Choroid plexus epithelial cell (primary cell): ENCODE measurements around the gene CPZ.

Source experiments
- DNase-seq: peaks from one replicate; pipeline ENCODE4 v3.0.0-alpha.2; 2010; ENCODE audit warnings: low read depth
- H3K4me3 ChIP-seq: 2 replicates; pipeline ENCODE4 v1.5.1; 2011; ENCODE audit warnings: low read depth, mild to moderate bottlenecking, control low read depth, low read length, moderate library complexity
- CTCF ChIP-seq: conservative IDR thresholded peaks from 2 replicates; pipeline ENCODE4 v1.5.1; 2011; ENCODE audit warnings: low read depth, mild to moderate bottlenecking, control low read depth, inconsistent platforms, low read length, moderate library complexity

The CPZ gene

GRCh38 chr4:8601086-8601485 lies 8.5 kb downstream of the CPZ start:
- H3K4me3 ChIP-seq = no peak overlapping the region
- no peak for DNase-seq
- TF ChIP-seq CTCF = no peak

DNA sequence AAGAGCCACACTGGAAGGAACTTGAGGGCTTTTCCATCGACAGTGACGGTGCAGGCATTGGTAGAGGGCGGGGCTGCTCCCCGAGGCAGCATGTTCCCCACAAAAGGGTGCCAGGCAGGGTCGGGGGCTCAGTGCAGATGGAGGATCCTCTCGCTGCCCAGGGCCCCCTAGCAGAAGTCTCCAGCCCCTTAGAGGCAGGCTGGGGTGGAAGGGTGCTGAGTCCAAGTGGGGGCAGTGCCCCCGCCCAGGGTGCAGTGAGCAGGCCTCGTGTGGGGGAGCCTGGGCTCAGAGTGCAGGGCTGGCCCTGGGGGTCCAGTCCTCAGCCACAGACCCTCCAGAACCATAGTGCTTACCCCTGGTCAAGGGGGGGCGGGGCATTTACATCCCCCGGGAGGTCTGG lies 9.0 kb downstream of the CPZ start:
- no peak overlapping the region for H3K4me3 ChIP-seq
- TF ChIP-seq CTCF = no peak

DNA sequence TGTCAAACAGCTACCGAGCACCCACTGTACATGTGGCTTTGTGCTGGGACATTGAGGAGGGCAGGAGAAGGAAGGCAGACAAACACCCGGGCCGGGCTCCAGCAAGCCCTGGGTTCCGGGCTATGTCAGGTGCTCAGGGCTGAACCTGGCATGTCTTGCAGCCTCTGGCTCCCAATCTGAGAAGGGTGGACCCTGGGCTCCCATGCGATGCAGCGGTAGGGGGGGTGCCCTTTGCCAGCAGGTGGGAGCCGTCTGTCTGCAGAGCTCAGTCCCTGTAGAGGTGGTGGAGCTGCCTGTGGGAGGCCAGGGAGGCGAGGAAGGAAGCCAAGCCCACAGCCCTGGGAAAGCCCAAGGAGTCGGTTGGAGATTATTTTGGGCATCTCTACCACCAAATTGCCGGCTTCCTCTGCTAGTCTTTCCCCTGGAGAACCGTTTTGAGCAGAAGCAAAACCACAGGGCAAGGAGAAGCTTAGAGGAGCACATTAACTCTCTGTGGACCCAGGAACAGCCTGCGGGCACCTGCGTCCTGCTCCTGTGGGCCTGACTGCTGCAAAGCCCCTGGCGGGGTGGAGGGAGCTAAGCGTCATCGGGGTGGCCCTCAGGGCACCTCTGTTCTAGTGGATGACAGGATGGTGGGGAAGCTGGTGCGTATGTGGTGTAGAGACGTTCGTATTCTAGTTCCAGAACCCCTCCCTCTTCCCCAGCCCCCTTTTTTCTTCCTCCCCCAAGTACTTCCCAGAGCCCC lies 10.3 kb downstream of the CPZ start:
- DNase-seq = no peak
- TF ChIP-seq CTCF = no peak
- no peak overlapping the region for H3K4me3 ChIP-seq

More for the DNA sequence above, 9.0 kb downstream of the CPZ start:
- DNase-seq = no peak

- no peak overlapping the region for H3K4me3 ChIP-seq
- TF ChIP-seq CTCF = no peak
- no peak for DNase-seq
Observed at GRCh38 chr4:8603931-8604330, 11.4 kb downstream of the CPZ start.

GRCh38 chr4:8605289-8605688 lies 12.7 kb downstream of the CPZ start:
- no peak overlapping the region for H3K4me3 ChIP-seq
- TF ChIP-seq CTCF = no peak
- no peak for DNase-seq

- TF ChIP-seq CTCF = no peak
- no peak overlapping the region for H3K4me3 ChIP-seq
- DNase-seq = no peak
Observed at GRCh38 chr4:8606476-8606875, 13.9 kb downstream of the CPZ start.

DNA sequence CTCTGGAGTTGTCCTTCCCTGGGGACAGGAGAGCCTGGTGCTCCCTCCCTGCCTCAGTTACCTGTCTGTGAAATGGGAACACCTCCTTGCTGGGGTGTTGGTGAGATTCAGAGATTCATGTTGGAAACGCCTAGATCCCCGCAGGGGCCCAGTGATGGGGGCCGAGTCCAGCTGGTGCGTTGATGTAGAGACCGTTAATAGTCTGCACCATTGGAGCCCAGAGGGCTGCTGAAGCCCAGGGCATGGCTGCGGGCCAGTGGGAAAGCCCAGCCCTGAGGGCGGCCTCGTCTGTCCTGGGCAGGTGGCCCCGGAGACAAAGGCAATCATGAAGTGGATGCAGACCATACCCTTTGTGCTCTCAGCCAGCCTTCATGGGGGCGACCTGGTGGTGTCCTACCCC lies 14.4 kb downstream of the CPZ start:
- no peak for TF ChIP-seq CTCF

More for the DNA sequence above, 14.4 kb downstream of the CPZ start:
- no peak overlapping the region for H3K4me3 ChIP-seq
- DNase-seq = no peak
